ENCODE data around the gene MINDY4B. TPM values are rescaled to one million over a fixed set of nuclear protein-coding genes. Genes with fewer than 3 reads are reported as not detected.

The MINDY4B gene
- total RNA-seq, 1 donor from 2014 or later, result not detected

DNA sequence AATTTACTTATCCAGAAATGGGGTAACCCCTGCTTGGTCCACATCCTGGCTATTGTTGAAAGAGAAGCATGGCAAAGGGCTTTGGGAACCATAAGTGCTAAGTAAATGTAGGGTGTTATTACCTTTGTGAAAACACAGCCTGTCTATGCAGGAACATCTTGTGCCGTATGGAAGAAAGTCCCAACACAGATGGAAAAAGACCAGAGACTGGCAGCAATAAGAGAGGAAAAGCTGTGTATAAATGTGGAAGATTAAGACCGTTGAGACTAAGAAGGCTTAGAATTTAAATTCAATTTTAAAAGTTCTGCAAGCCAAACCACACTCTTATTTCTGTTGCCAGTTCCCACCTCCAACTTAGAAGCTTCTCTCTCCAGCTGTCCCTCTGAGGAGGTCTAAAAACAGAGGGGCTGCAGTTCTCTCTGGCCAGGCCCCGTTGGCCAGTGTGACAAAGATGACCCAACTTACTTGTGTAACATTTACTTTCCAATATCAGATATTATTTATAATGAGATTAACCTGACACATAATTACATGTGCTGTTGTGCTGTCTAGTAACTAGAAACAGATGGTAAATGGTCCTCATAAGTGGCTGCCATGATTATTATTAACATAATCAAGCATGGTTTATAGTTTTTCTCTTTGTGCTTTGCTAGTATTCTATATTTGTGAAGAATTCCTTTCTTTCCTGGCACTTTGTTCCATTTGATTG, 7.0 kb downstream of the MINDY4B start:
- DNase-seq (ENCODE audit: low read depth), result no peak
- H3K36me3 ChIP-seq (ENCODE audit: control insufficient read depth, insufficient read depth, low read length), result no peaks in the 10 kb centered on the region
- TF ChIP-seq, protein P1, sequence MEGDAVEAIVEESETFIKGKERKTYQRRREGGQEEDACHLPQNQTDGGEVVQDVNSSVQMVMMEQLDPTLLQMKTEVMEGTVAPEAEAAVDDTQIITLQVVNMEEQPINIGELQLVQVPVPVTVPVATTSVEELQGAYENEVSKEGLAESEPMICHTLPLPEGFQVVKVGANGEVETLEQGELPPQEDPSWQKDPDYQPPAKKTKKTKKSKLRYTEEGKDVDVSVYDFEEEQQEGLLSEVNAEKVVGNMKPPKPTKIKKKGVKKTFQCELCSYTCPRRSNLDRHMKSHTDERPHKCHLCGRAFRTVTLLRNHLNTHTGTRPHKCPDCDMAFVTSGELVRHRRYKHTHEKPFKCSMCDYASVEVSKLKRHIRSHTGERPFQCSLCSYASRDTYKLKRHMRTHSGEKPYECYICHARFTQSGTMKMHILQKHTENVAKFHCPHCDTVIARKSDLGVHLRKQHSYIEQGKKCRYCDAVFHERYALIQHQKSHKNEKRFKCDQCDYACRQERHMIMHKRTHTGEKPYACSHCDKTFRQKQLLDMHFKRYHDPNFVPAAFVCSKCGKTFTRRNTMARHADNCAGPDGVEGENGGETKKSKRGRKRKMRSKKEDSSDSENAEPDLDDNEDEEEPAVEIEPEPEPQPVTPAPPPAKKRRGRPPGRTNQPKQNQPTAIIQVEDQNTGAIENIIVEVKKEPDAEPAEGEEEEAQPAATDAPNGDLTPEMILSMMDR (IDR thresholded peaks at IDR 0.05; ENCODE audit: insufficient read depth, low read length, poor library complexity, severe bottlenecking), result no peak
- H3K27me3 ChIP-seq (ENCODE audit: control insufficient read depth, insufficient read depth, low read length), result peaks cover 2% of the 10 kb centered on the region
- H3K4me3 ChIP-seq (ENCODE audit: low read depth, low read length), result no peak overlapping the region

DNA sequence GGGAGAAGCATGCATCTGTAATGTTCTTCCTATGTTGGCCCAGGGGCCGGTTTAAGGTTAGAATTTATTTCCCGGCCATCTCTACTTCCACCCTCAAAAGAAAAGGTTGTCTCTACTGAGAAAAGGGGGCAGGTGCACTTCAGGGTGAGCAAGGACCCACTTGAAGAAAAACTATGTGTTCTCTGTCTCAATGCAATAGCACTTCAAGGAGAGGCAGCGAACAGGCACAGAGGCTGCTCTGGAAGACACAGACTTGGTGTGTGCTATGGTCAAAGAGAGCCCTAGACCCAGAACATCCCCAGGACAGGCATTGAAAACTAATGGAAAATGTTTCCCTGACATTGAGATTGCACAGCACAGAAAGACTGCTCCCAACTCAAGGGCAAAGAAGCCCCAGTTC, 7.6 kb downstream of the MINDY4B start:
- H3K4me3 ChIP-seq (ENCODE audit: low read depth, low read length), result no peak overlapping the region
- DNase-seq (ENCODE audit: low read depth), result no peak
- H3K27me3 ChIP-seq (ENCODE audit: control insufficient read depth, insufficient read depth, low read length), result peaks cover 2% of the 10 kb centered on the region
- TF ChIP-seq, protein P1 (IDR thresholded peaks at IDR 0.05; ENCODE audit: insufficient read depth, low read length, poor library complexity, severe bottlenecking), result no peak
- no peaks in the 10 kb centered on the region for H3K36me3 ChIP-seq (ENCODE audit: control insufficient read depth, insufficient read depth, low read length)

DNA sequence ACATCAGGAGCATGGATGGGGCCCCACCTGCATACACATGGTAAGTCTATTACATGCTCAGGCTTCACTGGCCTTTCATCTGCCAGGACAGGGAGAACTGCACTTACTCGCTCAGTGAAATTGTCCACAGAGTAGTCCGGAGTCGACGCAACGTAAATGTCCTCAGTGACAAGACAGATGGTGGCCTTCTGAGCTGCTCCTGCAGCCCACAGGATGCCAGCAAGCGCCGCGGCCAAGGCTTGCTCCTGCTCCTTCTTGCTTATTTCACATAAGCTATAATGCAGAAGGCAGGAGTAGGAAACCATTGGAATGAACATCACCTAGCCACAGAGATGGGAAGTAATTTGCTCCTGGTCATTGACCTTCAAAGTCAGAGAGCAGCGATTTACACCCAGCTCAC, 14.4 kb downstream of the MINDY4B start:
- no peak for DNase-seq (ENCODE audit: low read depth)
- no peak overlapping the region for H3K4me3 ChIP-seq (ENCODE audit: low read depth, low read length)
- TF ChIP-seq, protein P1 (IDR thresholded peaks at IDR 0.05; ENCODE audit: insufficient read depth, low read length, poor library complexity, severe bottlenecking), result no peak
- H3K27me3 ChIP-seq (ENCODE audit: control insufficient read depth, insufficient read depth, low read length), result no peaks in the 10 kb centered on the region
- no peaks in the 10 kb centered on the region for H3K36me3 ChIP-seq (ENCODE audit: control insufficient read depth, insufficient read depth, low read length)

DNA sequence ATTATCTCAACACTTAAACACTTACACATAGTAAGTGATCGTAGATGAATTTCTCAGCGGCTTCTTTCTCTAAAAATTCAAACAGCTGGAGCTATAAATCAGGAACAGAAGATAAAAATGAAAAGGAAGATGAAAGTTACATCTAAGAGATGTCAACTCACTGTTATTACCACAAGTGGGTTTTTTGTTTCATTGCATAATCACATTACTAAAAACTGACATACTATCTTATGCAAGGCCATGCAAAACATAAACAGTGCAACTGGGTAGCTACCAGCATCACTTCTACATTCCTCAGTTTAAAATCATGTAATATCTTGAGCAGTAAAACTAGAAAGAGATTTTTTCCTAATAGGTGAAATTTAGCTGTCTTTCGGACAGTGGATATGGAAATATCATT, 14.9 kb downstream of the MINDY4B start:
- no peaks in the 10 kb centered on the region for H3K27me3 ChIP-seq (ENCODE audit: control insufficient read depth, insufficient read depth, low read length)
- DNase-seq (ENCODE audit: low read depth), result no peak
- TF ChIP-seq, protein P1 (IDR thresholded peaks at IDR 0.05; ENCODE audit: insufficient read depth, low read length, poor library complexity, severe bottlenecking), result no peak
- H3K36me3 ChIP-seq (ENCODE audit: control insufficient read depth, insufficient read depth, low read length), result no peaks in the 10 kb centered on the region
- H3K4me3 ChIP-seq (ENCODE audit: low read depth, low read length), result no peak overlapping the region

DNA sequence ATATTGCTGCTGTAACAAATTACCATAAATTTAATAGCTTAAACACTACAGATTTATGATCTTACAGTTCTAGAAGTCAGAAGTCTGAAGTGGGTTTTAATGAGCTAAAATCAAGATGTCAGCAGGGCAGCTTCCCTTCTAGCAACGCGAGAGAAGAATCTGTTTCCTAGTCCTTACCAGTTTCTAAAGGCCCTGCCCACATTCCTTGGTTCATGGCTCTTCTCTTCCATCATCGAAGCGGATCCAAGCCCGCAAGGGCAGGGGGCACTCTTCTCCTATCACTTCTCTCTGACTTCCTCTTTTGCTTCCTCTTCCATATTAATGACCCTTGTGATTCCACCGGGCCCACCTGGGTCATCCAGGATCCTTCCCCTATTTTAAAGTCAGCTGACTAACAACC, 16.1 kb downstream of the MINDY4B start:
- Histone ChIP-seq H3K36me3 (ENCODE audit: control insufficient read depth, insufficient read depth, low read length) (no peaks in the 10 kb centered on the region), H3K27me3 (ENCODE audit: control insufficient read depth, insufficient read depth, low read length) (no peaks in the 10 kb centered on the region), H3K4me3 (ENCODE audit: low read depth, low read length) (no peak overlapping the region)
- DNase-seq (ENCODE audit: low read depth), result no peak
- TF ChIP-seq, protein P1 (IDR thresholded peaks at IDR 0.05; ENCODE audit: insufficient read depth, low read length, poor library complexity, severe bottlenecking), result no peak

DNA sequence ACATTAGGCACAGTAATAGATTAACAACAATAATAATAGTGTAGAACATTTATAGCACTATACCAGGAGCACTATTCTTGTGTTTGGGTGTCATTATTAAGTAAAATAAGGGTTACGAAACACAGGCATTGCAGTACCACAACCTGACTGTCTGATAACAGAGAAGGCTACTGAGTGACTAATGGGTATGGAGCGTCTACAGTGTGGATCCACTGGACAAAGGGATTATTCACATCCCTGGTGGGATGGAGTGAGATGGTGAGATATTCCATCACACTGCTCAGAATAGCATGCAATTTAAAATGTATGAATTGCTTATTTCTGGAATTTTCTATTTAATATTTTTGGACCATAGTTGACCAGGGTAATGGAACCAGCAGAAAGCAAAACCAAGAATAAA, 18.2 kb downstream of the MINDY4B start:
- Histone ChIP-seq H3K4me3 (ENCODE audit: low read depth, low read length) (no peak overlapping the region), H3K27me3 (ENCODE audit: control insufficient read depth, insufficient read depth, low read length) (peaks cover 3% of the 10 kb centered on the region), H3K36me3 (ENCODE audit: control insufficient read depth, insufficient read depth, low read length) (no peaks in the 10 kb centered on the region)
- no peak for DNase-seq (ENCODE audit: low read depth)
- TF ChIP-seq, protein P1 (IDR thresholded peaks at IDR 0.05; ENCODE audit: insufficient read depth, low read length, poor library complexity, severe bottlenecking), result no peak

All from kidney epithelial cell (primary cell).